DOHH2 (cell line): ENCODE measurements around the gene MYO1F.

ENCODE experiments used
- H3F3A ChIP-seq: fragments of 200-600 bp; sonication (generic), shearing (Covaris generic); 2 replicates; pipeline ENCODE4 v1.6.0; 2016; ENCODE audit warnings: antibody characterized with exemption, mild to moderate bottlenecking; ENCODE audit not compliant: control insufficient read depth, insufficient read depth
- H3K27ac ChIP-seq: fragments of 200-600 bp; sonication (generic); 2 replicates; pipeline ENCODE4 v1.5.1; 2014; ENCODE audit warnings: low read depth, mild to moderate bottlenecking, low read length, moderate library complexity
- H3K27me3 ChIP-seq: fragments of 200-600 bp; sonication (generic); 2 replicates; pipeline ENCODE4 v1.6.1; 2014; ENCODE audit warnings: mild to moderate bottlenecking, low read length, mixed read lengths; ENCODE audit not compliant: control insufficient read depth
- H3K36me3 ChIP-seq: fragments of 200-600 bp; sonication (generic); 2 replicates; pipeline ENCODE4 v1.6.1; 2014; ENCODE audit warnings: mild to moderate bottlenecking, low read length, moderate library complexity, mixed read lengths; ENCODE audit not compliant: control insufficient read depth
- H3K4me1 ChIP-seq: fragments of 200-600 bp; sonication (generic); 2 replicates; pipeline ENCODE4 v1.6.1; 2014; ENCODE audit warnings: mild to moderate bottlenecking, low read length, mixed read lengths; ENCODE audit not compliant: control insufficient read depth
- H3K4me2 ChIP-seq: fragments of 200-600 bp; sonication (generic); 2 replicates; pipeline ENCODE4 v1.6.0; 2014; ENCODE audit warnings: mild to moderate bottlenecking, low read length, moderate library complexity
- H3K4me3 ChIP-seq: fragments of 200-600 bp; sonication (generic); 2 replicates; pipeline ENCODE4 v1.5.1; 2014; ENCODE audit warnings: mild to moderate bottlenecking, low read length, mixed read lengths
- H3K79me2 ChIP-seq: fragments of 200-600 bp; sonication (generic); 2 replicates; pipeline ENCODE4 v1.6.1; 2014; ENCODE audit warnings: mild to moderate bottlenecking, low read length, mixed read lengths; ENCODE audit not compliant: control insufficient read depth
- H3K9me2 ChIP-seq: fragments of 200-600 bp; sonication (generic); replicated peaks from 2 replicates; pipeline ENCODE4 v1.6.1; 2014; ENCODE audit warnings: mild to moderate bottlenecking, low read length, mixed read lengths; ENCODE audit not compliant: control insufficient read depth
- H3K9me3 ChIP-seq: fragments of 200-600 bp; sonication (generic); 2 replicates; pipeline ENCODE4 v1.6.1; 2014; ENCODE audit warnings: antibody characterized with exemption, low read length, mixed read lengths; ENCODE audit not compliant: control insufficient read depth, insufficient read depth
- H4K20me1 ChIP-seq: fragments of 200-600 bp; sonication (generic); 2 replicates; pipeline ENCODE4 v1.6.0; 2014; ENCODE audit warnings: low read depth, mild to moderate bottlenecking, antibody characterized with exemption, low read length, moderate library complexity; ENCODE audit not compliant: control insufficient read depth, insufficient read depth
- CTCF ChIP-seq: fragments of 200-600 bp; sonication (generic); IDR thresholded peaks from one replicate; pipeline ENCODE4 v1.5.1; 2014; ENCODE audit warnings: antibody characterized with exemption, mild to moderate bottlenecking, low read depth, low read length; ENCODE audit not compliant: poor library complexity, severe bottlenecking
- EZH2phosphoT487 ChIP-seq: fragments of 200-600 bp; sonication (generic); IDR thresholded peaks from 2 replicates; pipeline ENCODE4 v1.6.1; 2017; ENCODE audit warnings: borderline replicate concordance, mild to moderate bottlenecking, antibody characterized with exemption, low read length, moderate library complexity, mixed read lengths

Gene MYO1F

GRCh38 chr19:8536282-8536681 lies 41.0 kb downstream of the MYO1F start:
- H3K27ac ChIP-seq: no peak overlapping the region
- no peak overlapping the region for H3K4me3 ChIP-seq
- no peaks in the 10 kb centered on the region for H3K79me2 ChIP-seq
- no peaks in the 10 kb centered on the region for H3F3A ChIP-seq
- no peaks in the 10 kb centered on the region for H4K20me1 ChIP-seq
- no peaks in the 10 kb centered on the region for H3K36me3 ChIP-seq
- no peaks in the 10 kb centered on the region for H3K9me2 ChIP-seq
- H3K4me1 ChIP-seq: no peaks in the 10 kb centered on the region
- H3K9me3 ChIP-seq: no peaks in the 10 kb centered on the region
- no peak overlapping the region for H3K4me2 ChIP-seq
- TF ChIP-seq CTCF (no peak), EZH2phosphoT487 (no peak)
- H3K27me3 ChIP-seq: no peaks in the 10 kb centered on the region

- TF ChIP-seq CTCF (no peak), EZH2phosphoT487 (no peak)
- Histone ChIP-seq H3K27ac (no peak overlapping the region), H3K27me3 (no peaks in the 10 kb centered on the region), H3F3A (no peaks in the 10 kb centered on the region), H4K20me1 (no peaks in the 10 kb centered on the region), H3K9me3 (no peaks in the 10 kb centered on the region), H3K79me2 (no peaks in the 10 kb centered on the region), H3K36me3 (no peaks in the 10 kb centered on the region), H3K4me2 (no peak overlapping the region), H3K9me2 (no peaks in the 10 kb centered on the region), H3K4me1 (no peaks in the 10 kb centered on the region), H3K4me3 (no peak overlapping the region)
Measured at GRCh38 chr19:8532225-8532624, 45.0 kb downstream of the MYO1F start.

GRCh38 chr19:8531470-8531869 lies 45.8 kb downstream of the MYO1F start:
- H4K20me1 ChIP-seq: no peaks in the 10 kb centered on the region
- H3F3A ChIP-seq: no peaks in the 10 kb centered on the region
- no peak overlapping the region for H3K27ac ChIP-seq
- no peaks in the 10 kb centered on the region for H3K36me3 ChIP-seq
- no peaks in the 10 kb centered on the region for H3K79me2 ChIP-seq
- H3K27me3 ChIP-seq: no peaks in the 10 kb centered on the region
- no peak for TF ChIP-seq EZH2phosphoT487
- no peak overlapping the region for H3K4me2 ChIP-seq
- H3K9me3 ChIP-seq: no peaks in the 10 kb centered on the region
- H3K9me2 ChIP-seq: no peaks in the 10 kb centered on the region
- H3K4me1 ChIP-seq: no peaks in the 10 kb centered on the region
- H3K4me3 ChIP-seq: no peak overlapping the region

GRCh38 chr19:8530061-8530679 lies 47.1 kb downstream of the MYO1F start:
- H3K4me2 ChIP-seq: no peak overlapping the region
- no peak overlapping the region for H3K4me3 ChIP-seq
- H3K4me1 ChIP-seq: no peaks in the 10 kb centered on the region
- TF ChIP-seq CTCF (no peak), EZH2phosphoT487 (no peak)
- H3K79me2 ChIP-seq: no peaks in the 10 kb centered on the region
- H3K9me3 ChIP-seq: no peaks in the 10 kb centered on the region
- H3K27me3 ChIP-seq: no peaks in the 10 kb centered on the region
- H3F3A ChIP-seq: no peaks in the 10 kb centered on the region
- no peak overlapping the region for H3K27ac ChIP-seq
- H4K20me1 ChIP-seq: no peaks in the 10 kb centered on the region
- H3K36me3 ChIP-seq: no peaks in the 10 kb centered on the region
- no peaks in the 10 kb centered on the region for H3K9me2 ChIP-seq
